ENCODE results near the gene GLS2. TPM values are rescaled to one million over a fixed set of nuclear protein-coding genes. Genes with fewer than 3 reads are reported as not detected.
"Not testable (repeated sequence)": the region's sequence is repeated elsewhere in the genome, so short reads cannot be mapped to it uniquely, and the experiment has no call there.

GLS2 gene
- total and polyA plus RNA-seq, 2 donors (not counting 3 experiments of a cell fraction or from before 2014, with no cell fraction given), result 0.04 to 0.33 TPM

- intact Hi-C loops (cut with micrococcal nuclease); H3K36me3 ChIP-seq (ENCODE audit: control insufficient read depth in 2 of 2, extremely low read depth in 1 of 2, insufficient read depth in 2 of 2, low read length in 2 of 2); dilution Hi-C loops (cut with MboI; ENCODE audit: extremely low pct_ligation_motif_present, low sequenced_read_pairs); BruUV-seq (replicated peaks); H2AFZ ChIP-seq (ENCODE audit: low read depth, low read length); H3K4me2 ChIP-seq (ENCODE audit: insufficient read depth, low read length); POLR2A ChIA-PET; DNase-seq (ENCODE audit: low read depth, low spot score); H3K79me2 ChIP-seq (ENCODE audit: control insufficient read depth, insufficient read depth, low read length); H3K9ac ChIP-seq (replicated peaks; ENCODE audit: extremely low read depth, insufficient read depth, low read length); FAIRE-seq; H3K27ac ChIP-seq (ENCODE audit: insufficient read depth, low read depth, low read length); H4K20me1 ChIP-seq (replicated peaks; ENCODE audit: control insufficient read depth, extremely low read depth, insufficient read depth, low read length); H3K9me1 ChIP-seq (replicated peaks; ENCODE audit: control insufficient read depth, extremely low read depth, insufficient read depth, low read length); H3K27me3 ChIP-seq (ENCODE audit: control insufficient read depth in 2 of 2, insufficient read depth in 2 of 2, low read length in 2 of 2); H3K4me3 ChIP-seq (replicated peaks in 1 of 3; ENCODE audit: insufficient read depth in 1 of 3, low read depth in 1 of 3, low read length in 3 of 3); H3K9me3 ChIP-seq (replicated peaks; ENCODE audit: control insufficient read depth, insufficient read depth, low read length): not testable (repeated sequence)
- H3K4me1 ChIP-seq (ENCODE audit: control insufficient read depth, extremely low read depth, insufficient read depth, low read length), result peaks cover 12% of the 10 kb centered on the region
- CTCF ChIA-PET, result interaction anchor here (0.6 to 8.8 kb wide), 29 partner anchors 8 to 122 kb away, joined by 3 to 124 read pairs (median 7); no protein-coding TSS in a partner anchor
Observed at GRCh38 chr12:56514014-56514318, 26.0 kb upstream of the GLS2 start.

GRCh38 chr12:56510786-56511185 lies 22.8 kb upstream of the GLS2 start:
- dilution Hi-C loops (cut with MboI; ENCODE audit: extremely low pct_ligation_motif_present, low sequenced_read_pairs) (no loop called here), intact Hi-C loops (cut with micrococcal nuclease) (no loop called here)
- H3K4me1 ChIP-seq (ENCODE audit: control insufficient read depth, extremely low read depth, insufficient read depth, low read length), result no peaks in the 10 kb centered on the region
- H3K27me3 ChIP-seq (ENCODE audit: control insufficient read depth in 2 of 2, insufficient read depth in 2 of 2, low read length in 2 of 2), result peaks cover 0 to 2% of the 10 kb centered on the region in 2 experiments
- CTCF ChIA-PET, result interaction anchor here (1.5 to 8.8 kb wide), 2 partner anchors 63 to 126 kb away, joined by 4 to 124 read pairs; no protein-coding TSS in a partner anchor
- POLR2A ChIA-PET, result no interaction called here
- no peaks in the 10 kb centered on the region for H3K36me3 ChIP-seq (ENCODE audit: control insufficient read depth in 2 of 2, extremely low read depth in 1 of 2, insufficient read depth in 2 of 2, low read length in 2 of 2)
- no peaks in the 10 kb centered on the region for H3K9me1 ChIP-seq (replicated peaks; ENCODE audit: control insufficient read depth, extremely low read depth, insufficient read depth, low read length)
- H3K27ac ChIP-seq (ENCODE audit: insufficient read depth, low read depth, low read length), result no peak overlapping the region
- no peak overlapping the region for H2AFZ ChIP-seq (ENCODE audit: low read depth, low read length)
- H3K79me2 ChIP-seq (ENCODE audit: control insufficient read depth, insufficient read depth, low read length), result no peaks in the 10 kb centered on the region
- DNase-seq (ENCODE audit: low read depth, low spot score), result no peak
- H3K4me3 ChIP-seq (replicated peaks in 1 of 3; ENCODE audit: insufficient read depth in 1 of 3, low read depth in 1 of 3, low read length in 3 of 3), result no peak overlapping the region
- no peaks in the 10 kb centered on the region for H3K9me3 ChIP-seq (replicated peaks; ENCODE audit: control insufficient read depth, insufficient read depth, low read length)
- H3K9ac ChIP-seq (replicated peaks; ENCODE audit: extremely low read depth, insufficient read depth, low read length), result no peak overlapping the region
- TF ChIP-seq, protein P1, sequence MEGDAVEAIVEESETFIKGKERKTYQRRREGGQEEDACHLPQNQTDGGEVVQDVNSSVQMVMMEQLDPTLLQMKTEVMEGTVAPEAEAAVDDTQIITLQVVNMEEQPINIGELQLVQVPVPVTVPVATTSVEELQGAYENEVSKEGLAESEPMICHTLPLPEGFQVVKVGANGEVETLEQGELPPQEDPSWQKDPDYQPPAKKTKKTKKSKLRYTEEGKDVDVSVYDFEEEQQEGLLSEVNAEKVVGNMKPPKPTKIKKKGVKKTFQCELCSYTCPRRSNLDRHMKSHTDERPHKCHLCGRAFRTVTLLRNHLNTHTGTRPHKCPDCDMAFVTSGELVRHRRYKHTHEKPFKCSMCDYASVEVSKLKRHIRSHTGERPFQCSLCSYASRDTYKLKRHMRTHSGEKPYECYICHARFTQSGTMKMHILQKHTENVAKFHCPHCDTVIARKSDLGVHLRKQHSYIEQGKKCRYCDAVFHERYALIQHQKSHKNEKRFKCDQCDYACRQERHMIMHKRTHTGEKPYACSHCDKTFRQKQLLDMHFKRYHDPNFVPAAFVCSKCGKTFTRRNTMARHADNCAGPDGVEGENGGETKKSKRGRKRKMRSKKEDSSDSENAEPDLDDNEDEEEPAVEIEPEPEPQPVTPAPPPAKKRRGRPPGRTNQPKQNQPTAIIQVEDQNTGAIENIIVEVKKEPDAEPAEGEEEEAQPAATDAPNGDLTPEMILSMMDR (IDR thresholded peaks at IDR 0.05; ENCODE audit: extremely low read depth in 1 of 2, insufficient read depth in 1 of 2, low read depth in 1 of 2, low read length in 2 of 2), result no peak
- TF ChIP-seq POLR2A (IDR thresholded peaks at IDR 0.05; ENCODE audit: low read depth, low read length) (no peak), JUN (IDR thresholded peaks at IDR 0.05; ENCODE audit: borderline replicate concordance, insufficient read depth, insufficient read length, low read depth) (no peak), POLR2AphosphoS5 (IDR thresholded peaks at IDR 0.05; ENCODE audit: insufficient read depth, low read depth, low read length) (no peak), MYC (IDR thresholded peaks at IDR 0.05; ENCODE audit: low read depth, low read length) (no peak), EZH2 (IDR thresholded peaks at IDR 0.05; ENCODE audit: borderline replicate concordance, low read depth, low read length, severe bottlenecking) (no peak), FOS (IDR thresholded peaks at IDR 0.05; ENCODE audit: borderline replicate concordance, insufficient read depth, low read length) (no peak), GATA2 (IDR thresholded peaks at IDR 0.05; ENCODE audit: insufficient read depth, insufficient read length, low read depth, low read length) (no peak)
- TF ChIP-seq, protein P2, sequence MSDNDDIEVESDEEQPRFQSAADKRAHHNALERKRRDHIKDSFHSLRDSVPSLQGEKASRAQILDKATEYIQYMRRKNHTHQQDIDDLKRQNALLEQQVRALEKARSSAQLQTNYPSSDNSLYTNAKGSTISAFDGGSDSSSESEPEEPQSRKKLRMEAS (IDR thresholded peaks at IDR 0.05; ENCODE audit: insufficient read depth, insufficient read length), result no peak
- BruUV-seq (replicated peaks), result no TSS peak
- no peak for FAIRE-seq
- H4K20me1 ChIP-seq (replicated peaks; ENCODE audit: control insufficient read depth, extremely low read depth, insufficient read depth, low read length), result no peaks in the 10 kb centered on the region
- H3K4me2 ChIP-seq (ENCODE audit: insufficient read depth, low read length), result no peak overlapping the region

GRCh38 chr12:56499879-56500278 lies 11.9 kb upstream of the GLS2 start:
- H3K4me3 ChIP-seq (replicated peaks in 1 of 3; ENCODE audit: insufficient read depth in 1 of 3, low read depth in 1 of 3, low read length in 3 of 3); intact Hi-C loops (cut with micrococcal nuclease); FAIRE-seq; H3K27me3 ChIP-seq (ENCODE audit: control insufficient read depth in 2 of 2, insufficient read depth in 2 of 2, low read length in 2 of 2); H4K20me1 ChIP-seq (replicated peaks; ENCODE audit: control insufficient read depth, extremely low read depth, insufficient read depth, low read length); H3K9me3 ChIP-seq (replicated peaks; ENCODE audit: control insufficient read depth, insufficient read depth, low read length); POLR2A ChIA-PET; H2AFZ ChIP-seq (ENCODE audit: low read depth, low read length); H3K9me1 ChIP-seq (replicated peaks; ENCODE audit: control insufficient read depth, extremely low read depth, insufficient read depth, low read length); dilution Hi-C loops (cut with MboI; ENCODE audit: extremely low pct_ligation_motif_present, low sequenced_read_pairs); H3K36me3 ChIP-seq (ENCODE audit: control insufficient read depth in 2 of 2, extremely low read depth in 1 of 2, insufficient read depth in 2 of 2, low read length in 2 of 2); H3K4me1 ChIP-seq (ENCODE audit: control insufficient read depth, extremely low read depth, insufficient read depth, low read length); H3K9ac ChIP-seq (replicated peaks; ENCODE audit: extremely low read depth, insufficient read depth, low read length); CTCF ChIA-PET; H3K79me2 ChIP-seq (ENCODE audit: control insufficient read depth, insufficient read depth, low read length); BruUV-seq (replicated peaks); DNase-seq (ENCODE audit: low read depth, low spot score); H3K4me2 ChIP-seq (ENCODE audit: insufficient read depth, low read length); H3K27ac ChIP-seq (ENCODE audit: insufficient read depth, low read depth, low read length): not testable (repeated sequence)

Measured in endothelial cell of umbilical vein (primary cell).